Transverse colon (tissue), 4 donors: ENCODE measurements around the gene EML4.

Source experiments
- POLR2AphosphoS5 ChIP-seq, 3 donors: sonication (generic); formaldehyde crosslinking; IDR thresholded peaks; one replicate each; pipeline ENCODE4 v1.6.1; 2016; ENCODE audit warnings: antibody characterized with exemption in 3 of 3
- TF ChIP-seq, protein P1 (sequence below), 5 experiments: fragments of 200-600 bp in 3 of 5; fragments of 450-650 bp in 2 of 5; sonication (generic) in 3 of 5; IDR thresholded peaks; 1 replicate in 2 of 5; 2 replicates in 3 of 5; pipeline ENCODE4 v1.5.1; 2016 to 2017; ENCODE audit warnings: antibody characterized with exemption in 5 of 5, inconsistent platforms in 3 of 5, mild to moderate bottlenecking in 2 of 5, moderate library complexity in 1 of 5

DNA sequence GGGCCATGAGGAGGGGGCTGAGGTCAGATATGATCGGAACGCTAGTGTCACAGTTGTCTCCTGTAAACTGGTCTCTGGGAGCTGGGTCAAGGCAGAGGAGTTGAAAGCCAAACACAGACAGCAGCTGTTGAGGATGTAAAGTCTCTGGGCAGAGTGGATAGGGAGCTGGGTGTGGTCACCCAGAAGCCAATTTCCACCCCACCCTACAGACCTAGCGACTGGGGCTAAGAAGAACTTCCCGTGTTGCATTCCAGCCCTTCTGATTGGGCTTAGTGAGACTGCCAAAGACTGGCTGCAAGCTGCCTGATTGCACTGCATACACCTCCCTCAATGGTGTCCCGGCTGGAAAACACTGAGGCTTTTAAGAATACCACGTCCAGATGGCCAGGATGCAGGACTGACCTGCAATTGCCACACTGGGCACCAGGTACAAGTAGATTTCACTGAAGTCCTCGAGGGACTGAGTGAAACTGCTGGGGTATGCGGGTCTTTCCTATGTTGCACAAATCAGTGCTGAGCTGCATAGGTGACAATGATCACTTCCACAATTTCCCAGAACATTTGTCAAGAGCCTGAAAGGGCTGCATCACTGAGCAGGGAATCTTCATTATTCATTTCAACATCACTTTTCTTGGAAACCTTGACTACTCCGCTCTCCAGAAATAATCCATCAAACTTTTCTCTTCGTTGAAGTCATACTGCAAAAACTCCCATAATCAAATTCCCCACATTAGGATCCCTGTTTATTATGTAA, 43.1 kb upstream of the EML4 start:
- TF ChIP-seq, protein P1, sequence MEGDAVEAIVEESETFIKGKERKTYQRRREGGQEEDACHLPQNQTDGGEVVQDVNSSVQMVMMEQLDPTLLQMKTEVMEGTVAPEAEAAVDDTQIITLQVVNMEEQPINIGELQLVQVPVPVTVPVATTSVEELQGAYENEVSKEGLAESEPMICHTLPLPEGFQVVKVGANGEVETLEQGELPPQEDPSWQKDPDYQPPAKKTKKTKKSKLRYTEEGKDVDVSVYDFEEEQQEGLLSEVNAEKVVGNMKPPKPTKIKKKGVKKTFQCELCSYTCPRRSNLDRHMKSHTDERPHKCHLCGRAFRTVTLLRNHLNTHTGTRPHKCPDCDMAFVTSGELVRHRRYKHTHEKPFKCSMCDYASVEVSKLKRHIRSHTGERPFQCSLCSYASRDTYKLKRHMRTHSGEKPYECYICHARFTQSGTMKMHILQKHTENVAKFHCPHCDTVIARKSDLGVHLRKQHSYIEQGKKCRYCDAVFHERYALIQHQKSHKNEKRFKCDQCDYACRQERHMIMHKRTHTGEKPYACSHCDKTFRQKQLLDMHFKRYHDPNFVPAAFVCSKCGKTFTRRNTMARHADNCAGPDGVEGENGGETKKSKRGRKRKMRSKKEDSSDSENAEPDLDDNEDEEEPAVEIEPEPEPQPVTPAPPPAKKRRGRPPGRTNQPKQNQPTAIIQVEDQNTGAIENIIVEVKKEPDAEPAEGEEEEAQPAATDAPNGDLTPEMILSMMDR (IDR thresholded peaks at IDR 0.05), result no peak
- TF ChIP-seq POLR2AphosphoS5 (IDR thresholded peaks at IDR 0.05), result no peak
